Kidney epithelial cell (primary cell): Measurements from ENCODE around the gene XKRX. TPM values are rescaled to one million over a fixed set of nuclear protein-coding genes. Genes with fewer than 3 reads are reported as not detected.

Source experiments
- DNase-seq: peaks from one replicate; pipeline ENCODE4 v3.0.0-alpha.2; 2010; ENCODE audit warnings: low read depth
- H3K27me3 ChIP-seq: 2 replicates; pipeline ENCODE4 v1.6.0; 2011; ENCODE audit warnings: low read length; ENCODE audit not compliant: control insufficient read depth, insufficient read depth
- H3K36me3 ChIP-seq: 2 replicates; pipeline ENCODE4 v1.5.1; 2011; ENCODE audit warnings: low read length; ENCODE audit not compliant: control insufficient read depth, insufficient read depth
- H3K4me3 ChIP-seq: 2 replicates; pipeline ENCODE4 v1.5.1; 2011; ENCODE audit warnings: low read depth, mild to moderate bottlenecking, control low read depth, low read length
- CTCF ChIP-seq: IDR thresholded peaks from 2 replicates; pipeline ENCODE4 v1.5.1; 2011; ENCODE audit warnings: mild to moderate bottlenecking, moderate library complexity, low read length, control low read depth, inconsistent platforms; ENCODE audit not compliant: insufficient read depth, poor library complexity, severe bottlenecking
- total RNA-seq: library from RNA; depleted of rRNA; stranded (reverse); fragments of >200 nt; gene quantifications from 2 replicates; pipeline ENCODE4 v1.2.3, GENCODE V29; 2015

The XKRX gene
- total RNA-seq, 1 donor from 2014 or later = 0.04 TPM

GRCh38 chrX:100969408-100969807, 40.7 kb upstream of the XKRX start, which contains the start of gene ARL13A:
TSS of gene ARL13A (plus strand) at chrX:100969708. CDS start at chrX:100973690, 3,982 bp downstream.
- Histone ChIP-seq H3K27me3 (no peaks in the 10 kb centered on the region), H3K4me3 (no peak within 1 kb of the TSS), H3K36me3 (no peaks in the 10 kb centered on the region)
- no peak for DNase-seq
- no peak for TF ChIP-seq CTCF

DNA sequence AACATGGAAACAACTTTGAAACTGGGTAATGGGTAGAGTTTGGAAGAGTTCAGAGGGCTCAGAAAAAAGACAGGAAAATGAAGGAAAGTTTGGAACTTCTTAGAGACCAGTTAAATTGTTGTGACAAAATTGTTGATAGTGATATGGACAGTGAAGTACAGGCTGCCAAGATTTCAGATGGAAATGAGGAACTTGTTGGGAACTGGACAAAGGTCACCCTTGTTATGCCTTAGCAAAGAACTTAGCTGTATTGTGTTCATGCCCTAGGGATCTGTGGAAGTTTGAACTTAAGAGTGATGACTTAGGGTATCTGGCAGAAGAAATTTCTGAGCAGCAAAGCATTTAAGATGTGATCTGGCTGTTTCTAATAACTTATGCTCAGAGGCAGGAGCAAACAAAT, 35.6 kb upstream of the XKRX start:
- Histone ChIP-seq H3K36me3 (no peaks in the 10 kb centered on the region), H3K4me3 (no peak overlapping the region), H3K27me3 (no peaks in the 10 kb centered on the region)
- no peak for DNase-seq
- no peak for TF ChIP-seq CTCF

GRCh38 chrX:100962811-100963210, 34.1 kb upstream of the XKRX start:
- no peak overlapping the region for H3K4me3 ChIP-seq
- DNase-seq = no peak
- no peaks in the 10 kb centered on the region for H3K27me3 ChIP-seq
- H3K36me3 ChIP-seq = no peaks in the 10 kb centered on the region
- no peak for TF ChIP-seq CTCF

DNA sequence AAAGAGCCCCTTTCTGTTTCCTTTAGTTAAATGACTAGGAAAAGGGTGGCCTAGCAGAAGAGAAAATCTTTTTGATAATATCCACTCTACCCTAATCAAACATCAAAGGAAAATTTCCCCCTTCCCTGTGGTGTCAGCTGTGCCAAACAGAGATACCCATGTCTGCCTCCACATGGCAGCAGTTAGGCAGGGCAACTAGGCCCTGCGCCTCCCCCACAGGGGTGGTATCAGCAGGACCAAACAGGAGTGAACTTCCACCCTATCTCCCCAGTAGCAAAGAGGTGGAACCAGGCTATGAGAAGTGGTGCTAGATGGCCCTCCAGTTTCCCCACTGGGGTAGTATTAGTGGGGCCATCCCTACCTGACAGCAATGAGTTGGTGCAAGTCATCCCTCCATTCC, 19.8 kb upstream of the XKRX start:
- H3K27me3 ChIP-seq = no peaks in the 10 kb centered on the region
- TF ChIP-seq CTCF = no peak
- DNase-seq = no peak
- no peaks in the 10 kb centered on the region for H3K36me3 ChIP-seq
- H3K4me3 ChIP-seq = no peak overlapping the region

GRCh38 chrX:100946299-100946927, 17.7 kb upstream of the XKRX start:
- TF ChIP-seq CTCF = no peak
- no peak for DNase-seq
- Histone ChIP-seq H3K27me3 (no peaks in the 10 kb centered on the region), H3K4me3 (no peak overlapping the region), H3K36me3 (no peaks in the 10 kb centered on the region)

GRCh38 chrX:100944601-100945000, 15.9 kb upstream of the XKRX start:
- DNase-seq = no peak
- no peaks in the 10 kb centered on the region for H3K36me3 ChIP-seq
- no peak for TF ChIP-seq CTCF
- H3K4me3 ChIP-seq = no peak overlapping the region
- H3K27me3 ChIP-seq = no peaks in the 10 kb centered on the region
